8988T (cell line): ENCODE measurements around the gene SPG21.

Source experiments
- DNase-seq: peaks from one replicate; pipeline ENCODE4 v3.0.0; 2011

The SPG21 gene

DNA sequence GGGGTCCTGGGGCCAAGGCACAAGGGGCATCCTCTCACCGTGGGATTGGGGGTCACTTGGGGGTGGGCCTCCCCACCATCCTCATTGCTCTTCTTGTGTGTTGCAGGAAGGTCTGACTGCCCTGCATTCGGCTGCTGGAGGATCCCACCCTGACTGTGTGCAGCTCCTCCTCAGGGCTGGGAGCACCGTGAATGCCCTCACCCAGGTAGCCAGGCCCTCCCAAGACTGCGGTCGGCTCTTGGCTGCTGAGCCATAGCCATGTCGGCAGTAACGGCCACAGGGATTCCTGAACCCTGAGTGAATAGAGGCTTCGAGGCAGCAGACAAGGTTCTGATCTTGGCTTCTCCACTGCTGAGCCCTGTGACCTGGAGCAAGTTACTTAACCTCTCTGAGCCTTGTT is 58.3 kb downstream of the SPG21 start:
- no peak for DNase-seq

- no peak for DNase-seq
These were observed 58.8 kb downstream of the SPG21 start for GRCh38 chr15:64930778-64931371.

- no peak for DNase-seq
These were observed 59.6 kb downstream of the SPG21 start for GRCh38 chr15:64930019-64930652.

- no peak for DNase-seq
These were observed 61.0 kb downstream of the SPG21 start for GRCh38 chr15:64928626-64929220.

GRCh38 chr15:64926661-64927060 is 63.1 kb downstream of the SPG21 start:
- no peak for DNase-seq

DNA sequence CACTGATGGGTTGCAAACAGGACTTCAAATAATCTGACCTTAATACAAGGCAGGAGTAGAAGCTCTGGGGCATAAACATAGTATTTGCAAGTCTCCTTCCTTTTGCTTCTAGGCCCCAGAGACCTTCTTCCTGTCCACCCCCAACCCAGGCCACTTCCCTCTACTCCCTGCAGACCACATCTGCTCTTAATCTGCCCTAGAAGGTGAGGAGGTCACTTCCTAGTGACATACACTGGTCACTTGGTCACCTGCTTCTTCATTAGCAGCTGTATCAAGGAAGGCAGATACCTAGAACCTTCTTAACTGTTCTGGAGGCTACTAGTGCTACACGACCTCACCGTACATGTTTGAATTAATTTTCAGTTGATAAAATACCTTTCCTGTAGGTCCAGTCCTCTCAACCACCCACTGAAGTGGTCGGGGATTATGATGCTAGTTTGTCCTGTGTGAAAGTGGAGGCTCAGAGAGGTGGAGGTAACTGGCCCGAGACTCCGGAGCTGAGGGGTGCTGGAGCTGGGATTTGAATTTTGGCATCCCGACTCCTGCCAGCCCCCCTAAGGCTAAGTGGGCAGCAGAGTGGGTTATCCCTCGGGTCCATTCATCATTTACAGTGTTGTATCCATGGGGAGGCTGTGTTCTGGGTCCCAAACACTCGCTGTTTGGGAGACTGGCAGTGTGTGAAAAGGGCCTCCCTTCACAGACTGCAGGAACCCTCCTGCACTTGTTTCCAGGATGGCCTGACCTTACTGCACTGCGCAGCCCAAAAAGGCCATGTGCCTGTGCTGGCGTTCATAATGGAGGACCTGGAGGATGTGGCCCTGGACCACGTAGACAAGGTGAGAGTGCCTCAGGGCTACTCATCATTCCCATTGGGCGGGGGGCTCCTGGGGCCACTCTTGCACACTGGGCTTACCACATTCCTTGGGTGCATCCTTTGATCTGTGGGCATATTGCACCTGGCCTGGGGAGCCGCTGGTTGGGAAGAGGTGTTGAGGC is 64.1 kb downstream of the SPG21 start:
- no peak for DNase-seq

GRCh38 chr15:64923546-64923945 is 66.2 kb downstream of the SPG21 start:
- DNase-seq, result no peak

- no peak for DNase-seq
These were observed 68.0 kb downstream of the SPG21 start for GRCh38 chr15:64921711-64922110.

- no peak for DNase-seq
These were observed 70.0 kb downstream of the SPG21 start for GRCh38 chr15:64919721-64920120.

- DNase-seq, result no peak
These were observed 72.5 kb downstream of the SPG21 start for GRCh38 chr15:64917211-64917610.

- DNase-seq, result no peak
These were observed 73.3 kb downstream of the SPG21 start for GRCh38 chr15:64916365-64916764.

DNA sequence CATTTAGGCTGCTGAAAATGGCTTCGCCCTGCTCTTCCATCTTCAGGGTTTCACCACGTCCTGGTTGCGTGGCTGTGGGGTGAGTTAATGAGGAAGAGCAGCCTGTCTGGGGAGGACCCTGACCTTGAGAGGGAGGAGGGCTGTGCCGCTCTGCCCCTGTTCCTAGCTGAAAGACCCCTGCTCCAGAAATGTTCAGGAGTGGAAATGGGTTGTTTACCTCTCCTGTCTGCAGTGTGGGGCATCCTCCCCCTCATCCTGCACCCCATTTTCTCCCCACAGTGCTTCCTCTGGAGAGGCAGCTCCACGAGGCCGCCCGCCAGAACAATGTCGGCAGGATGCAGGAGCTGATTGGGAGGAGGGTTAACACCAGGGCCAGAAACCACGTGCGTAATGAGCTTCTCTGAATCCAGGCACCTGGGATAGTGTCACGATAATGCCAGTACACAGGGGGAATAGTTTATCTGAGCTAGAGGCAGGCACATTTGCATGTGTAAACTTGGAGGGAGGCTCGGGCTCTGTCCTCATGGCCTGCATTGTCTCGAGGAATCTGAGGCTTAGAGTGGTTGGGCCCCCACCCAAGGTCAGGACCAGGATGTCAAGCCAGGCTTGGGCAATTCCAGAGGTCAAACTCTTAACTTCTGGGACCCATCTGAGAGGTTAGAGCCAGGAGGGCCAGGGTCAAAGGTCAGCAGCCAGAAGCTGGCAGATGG is 74.0 kb downstream of the SPG21 start:
- no peak for DNase-seq
